Pons (tissue), 1 donor: ENCODE measurements around the gene ACTN4.

ENCODE experiments used
- DNase-seq: peaks from one replicate; pipeline ENCODE4 v3.0.0-alpha.2; 2016; ENCODE audit warnings: low spot score

ACTN4 gene

DNA sequence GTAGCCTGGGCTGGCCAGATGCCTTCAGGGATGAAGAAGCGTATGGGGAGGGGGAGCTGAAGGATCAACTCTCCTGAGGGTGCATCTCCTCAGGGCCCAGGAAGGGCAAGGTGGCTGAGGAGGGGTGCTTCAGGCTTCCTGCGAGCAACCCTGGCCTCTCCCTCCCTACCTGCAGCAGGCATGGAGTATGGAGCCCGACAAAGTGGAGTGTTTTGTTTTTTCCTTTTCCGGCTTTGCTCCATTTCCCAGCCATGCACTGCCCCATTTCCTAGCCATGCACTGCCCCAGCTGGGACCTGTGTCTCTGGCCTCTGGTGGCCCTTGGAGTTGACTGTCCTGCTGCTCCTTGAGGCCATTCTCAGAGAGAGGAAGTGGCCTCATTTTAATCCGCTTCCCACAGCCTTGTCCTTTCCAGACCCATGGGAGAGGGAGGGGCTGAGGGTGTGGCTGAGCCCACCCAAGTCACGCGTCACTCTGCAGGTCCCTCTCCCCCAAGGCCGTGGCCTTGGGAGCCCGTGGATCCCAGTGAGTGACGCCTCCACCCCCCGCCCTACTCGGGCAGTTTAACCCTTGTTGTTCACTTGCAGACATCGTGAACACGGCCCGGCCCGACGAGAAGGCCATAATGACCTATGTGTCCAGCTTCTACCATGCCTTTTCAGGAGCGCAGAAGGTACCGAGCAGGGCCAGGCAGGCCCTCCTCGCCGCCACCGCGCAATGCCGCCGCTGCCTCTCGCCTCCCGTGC is 62.4 kb downstream of the ACTN4 start:
- DNase-seq: no peak

DNA sequence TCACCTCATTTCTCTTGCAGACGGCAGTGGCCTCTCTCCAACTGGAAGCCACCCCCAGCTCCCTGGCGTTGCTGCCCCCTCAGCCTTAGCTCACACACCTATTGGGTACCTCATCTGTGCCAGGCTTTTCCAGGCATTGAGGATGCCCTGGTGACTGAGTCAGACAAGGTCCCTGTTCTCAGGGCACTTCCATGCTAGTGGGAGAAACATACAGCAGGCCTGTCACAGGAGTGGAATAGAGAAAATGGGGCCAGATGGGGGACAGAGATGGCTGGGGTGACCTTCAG is 62.9 kb downstream of the ACTN4 start:
- DNase-seq: no peak

DNA sequence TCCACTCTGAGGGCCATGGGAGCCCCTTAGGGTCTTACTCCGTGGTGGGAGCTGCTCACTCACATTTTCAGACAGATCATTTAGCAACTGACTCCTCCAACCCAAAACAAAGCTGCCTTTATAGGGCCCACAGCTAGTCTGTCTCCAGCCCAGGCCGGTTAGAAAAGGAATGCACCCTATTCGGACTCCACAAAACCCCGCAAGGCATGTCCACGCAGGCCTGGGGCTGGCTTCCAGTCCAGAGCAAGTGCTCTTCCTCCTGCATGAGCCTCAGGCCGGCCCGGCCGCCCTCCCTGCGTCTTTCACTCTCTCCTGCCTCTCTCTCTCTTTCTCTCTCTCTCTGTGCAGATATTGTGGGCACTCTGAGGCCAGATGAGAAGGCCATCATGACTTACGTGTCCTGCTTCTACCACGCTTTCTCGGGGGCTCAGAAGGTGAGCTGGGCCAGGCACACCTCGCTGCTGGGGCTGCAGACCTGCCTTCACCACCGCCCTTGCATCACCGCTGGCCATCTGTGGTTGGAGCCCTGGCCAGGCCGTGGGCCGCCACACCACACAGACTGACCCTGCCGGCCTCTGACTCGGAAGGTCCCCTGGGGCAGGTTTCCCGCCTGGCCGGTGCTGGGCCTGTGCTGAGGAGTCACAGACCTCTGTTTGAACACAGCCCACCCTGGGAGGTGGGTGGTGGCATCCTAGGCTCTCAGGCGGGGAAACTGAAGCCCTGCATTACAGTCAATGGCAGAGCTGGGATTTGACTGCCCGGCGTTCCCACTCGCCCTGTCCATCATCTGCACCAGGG is 63.7 kb downstream of the ACTN4 start:
- DNase-seq: peak; percentile 74

DNA sequence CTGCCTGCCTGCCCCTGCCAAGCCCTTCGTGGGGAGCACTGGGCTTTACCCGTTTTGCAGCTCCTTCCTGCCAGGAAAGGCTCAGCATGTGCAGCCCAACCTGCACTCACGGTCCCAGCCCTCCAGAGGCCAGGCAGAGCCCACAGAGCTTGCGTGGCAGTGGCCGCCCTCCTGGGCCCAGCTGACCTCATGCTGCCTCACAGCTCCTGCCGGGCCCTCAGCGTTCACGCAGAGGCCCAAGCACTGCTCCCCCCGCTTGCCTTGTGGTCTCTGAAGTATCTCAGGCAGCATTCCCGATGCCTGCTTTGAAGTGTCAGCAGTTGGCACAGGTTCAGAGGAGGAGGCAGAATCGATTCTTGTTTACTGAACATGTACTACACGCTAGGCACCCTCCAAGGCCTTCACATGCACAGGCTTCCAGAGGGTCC is 64.3 kb downstream of the ACTN4 start:
- no peak for DNase-seq

DNA sequence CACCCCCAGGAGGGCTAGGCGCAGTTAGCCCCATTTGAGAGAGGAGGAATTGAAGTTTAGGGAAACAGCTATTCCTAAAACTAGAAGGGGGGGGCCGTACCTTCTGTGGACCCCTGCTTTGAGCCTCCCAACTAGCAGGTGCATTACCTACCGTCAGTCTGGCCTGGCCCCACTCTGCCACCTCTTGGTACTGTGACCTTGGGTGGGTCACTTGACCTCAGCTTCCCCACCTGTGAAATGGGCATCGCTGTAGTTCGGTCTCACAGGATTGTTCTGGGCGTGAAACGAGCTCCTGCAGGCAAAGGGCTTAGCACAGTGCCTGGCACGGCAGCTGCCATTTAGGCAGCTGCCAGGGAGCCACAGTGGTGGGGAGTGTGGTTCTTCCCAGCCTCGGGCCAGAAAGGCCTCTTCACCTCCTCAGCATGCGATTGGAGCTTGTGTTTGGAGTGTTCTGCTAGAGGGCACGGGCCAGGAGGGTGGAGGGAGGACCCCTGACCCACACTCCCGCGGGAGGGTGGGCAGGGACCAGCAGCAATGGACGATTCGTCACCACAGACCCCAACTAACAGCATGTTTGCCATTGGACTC is 64.8 kb downstream of the ACTN4 start:
- DNase-seq: no peak

DNA sequence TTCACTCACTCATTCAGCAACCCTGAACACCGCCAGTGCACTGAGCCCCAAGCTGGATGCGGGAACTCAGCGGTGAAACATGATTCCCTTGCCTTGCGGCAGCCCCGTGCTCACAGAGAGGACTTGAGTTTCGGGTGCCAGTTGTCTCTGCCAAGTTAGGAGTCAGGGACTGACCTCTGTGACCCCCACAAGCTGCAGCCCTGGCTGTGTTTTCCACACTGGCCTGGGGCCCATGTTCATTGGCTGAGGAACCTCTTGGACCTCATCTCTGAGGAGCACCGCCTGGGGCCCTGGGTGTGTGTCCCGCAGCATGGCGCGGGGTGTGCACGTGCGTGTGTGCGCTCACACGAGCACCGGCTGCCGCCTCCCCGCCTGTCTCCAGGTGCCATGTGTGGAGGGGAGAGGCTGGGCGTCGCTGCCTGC is 65.8 kb downstream of the ACTN4 start:
- no peak for DNase-seq

DNA sequence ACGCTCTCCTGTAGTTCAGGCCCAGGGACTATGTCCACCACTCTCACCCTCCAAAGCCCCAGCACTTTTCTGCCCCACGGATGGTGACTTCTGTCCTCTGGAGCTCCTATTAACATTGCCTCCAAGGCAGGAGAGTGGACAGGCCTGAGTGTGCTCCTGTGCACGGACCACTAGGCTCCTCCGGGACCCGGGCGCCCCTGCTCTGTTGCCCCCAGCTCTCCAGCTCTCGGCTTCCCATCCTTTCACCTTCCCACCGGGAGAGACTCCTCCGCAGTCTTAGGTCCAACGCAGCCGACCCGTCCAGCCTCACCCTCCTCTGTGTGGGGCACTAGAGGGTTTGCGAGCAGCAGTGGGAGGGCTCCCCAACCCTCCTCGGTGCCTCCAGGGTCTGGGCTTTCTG is 66.4 kb downstream of the ACTN4 start:
- DNase-seq: no peak

DNA sequence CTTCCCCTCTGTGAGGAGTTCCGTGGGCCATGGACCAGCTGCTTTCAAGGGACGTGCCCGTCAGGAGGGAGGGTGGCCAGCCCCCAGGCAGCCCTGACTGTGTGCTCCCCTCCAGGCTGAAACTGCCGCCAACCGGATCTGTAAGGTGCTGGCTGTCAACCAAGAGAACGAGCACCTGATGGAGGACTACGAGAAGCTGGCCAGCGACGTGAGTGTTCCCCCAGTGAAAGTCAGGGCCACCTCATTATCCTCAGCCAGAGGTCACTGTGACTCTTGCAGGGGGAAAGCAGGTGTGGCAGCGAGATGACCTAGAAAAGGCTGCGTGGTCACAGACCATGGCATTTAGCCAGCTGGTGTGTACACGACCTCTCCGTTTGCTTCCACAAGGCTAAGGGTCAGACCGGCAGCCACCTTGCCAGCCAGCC is 66.9 kb downstream of the ACTN4 start:
- DNase-seq: no peak

DNA sequence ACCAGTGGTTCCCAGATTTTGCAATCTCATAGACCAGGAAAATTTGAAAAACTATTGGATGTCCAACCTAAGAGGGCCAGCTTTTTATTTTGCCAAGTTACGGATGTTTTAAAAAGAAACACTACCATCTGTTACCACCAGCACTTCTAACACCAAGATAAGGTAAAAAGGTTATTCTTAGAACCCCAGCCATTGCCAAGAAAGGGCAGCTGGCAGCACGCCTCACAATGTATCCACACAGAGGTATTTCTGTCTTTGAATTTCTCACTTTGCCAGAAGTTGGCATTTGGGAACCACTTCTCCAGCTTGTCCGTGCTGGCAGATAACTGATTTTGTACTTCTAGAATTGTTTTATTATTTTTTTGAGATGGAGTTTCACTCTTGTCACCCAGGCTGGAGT is 68.1 kb downstream of the ACTN4 start:
- DNase-seq: no peak

DNA sequence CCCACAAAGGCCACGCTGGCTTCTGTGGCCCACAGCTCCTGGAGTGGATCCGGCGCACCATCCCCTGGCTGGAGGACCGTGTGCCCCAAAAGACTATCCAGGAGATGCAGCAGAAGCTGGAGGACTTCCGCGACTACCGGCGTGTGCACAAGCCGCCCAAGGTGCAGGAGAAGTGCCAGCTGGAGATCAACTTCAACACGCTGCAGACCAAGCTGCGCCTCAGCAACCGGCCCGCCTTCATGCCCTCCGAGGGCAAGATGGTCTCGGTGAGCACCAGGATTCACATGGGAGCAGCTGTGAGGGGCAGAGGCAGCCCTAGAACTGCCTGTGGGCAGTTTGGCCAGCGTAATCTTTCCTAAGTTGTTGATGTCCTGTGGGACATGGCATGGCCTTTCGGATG is 69.6 kb downstream of the ACTN4 start:
- no peak for DNase-seq

DNA sequence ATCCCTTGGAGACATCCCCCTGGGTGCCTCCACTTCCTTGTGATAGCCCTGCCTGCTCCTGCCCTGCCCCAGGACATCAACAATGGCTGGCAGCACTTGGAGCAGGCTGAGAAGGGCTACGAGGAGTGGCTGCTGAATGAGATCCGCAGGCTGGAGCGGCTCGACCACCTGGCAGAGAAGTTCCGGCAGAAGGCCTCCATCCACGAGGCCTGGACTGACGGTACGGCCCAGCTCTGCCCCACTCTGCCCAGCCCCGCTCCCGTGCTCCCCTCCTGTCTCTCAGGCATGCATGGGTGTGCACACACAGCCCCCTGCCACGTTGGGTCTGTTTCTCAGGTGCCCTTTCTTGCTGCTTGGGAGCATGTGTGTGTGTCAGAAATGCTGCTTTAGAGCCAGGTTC is 70.4 kb downstream of the ACTN4 start:
- DNase-seq: no peak

DNA sequence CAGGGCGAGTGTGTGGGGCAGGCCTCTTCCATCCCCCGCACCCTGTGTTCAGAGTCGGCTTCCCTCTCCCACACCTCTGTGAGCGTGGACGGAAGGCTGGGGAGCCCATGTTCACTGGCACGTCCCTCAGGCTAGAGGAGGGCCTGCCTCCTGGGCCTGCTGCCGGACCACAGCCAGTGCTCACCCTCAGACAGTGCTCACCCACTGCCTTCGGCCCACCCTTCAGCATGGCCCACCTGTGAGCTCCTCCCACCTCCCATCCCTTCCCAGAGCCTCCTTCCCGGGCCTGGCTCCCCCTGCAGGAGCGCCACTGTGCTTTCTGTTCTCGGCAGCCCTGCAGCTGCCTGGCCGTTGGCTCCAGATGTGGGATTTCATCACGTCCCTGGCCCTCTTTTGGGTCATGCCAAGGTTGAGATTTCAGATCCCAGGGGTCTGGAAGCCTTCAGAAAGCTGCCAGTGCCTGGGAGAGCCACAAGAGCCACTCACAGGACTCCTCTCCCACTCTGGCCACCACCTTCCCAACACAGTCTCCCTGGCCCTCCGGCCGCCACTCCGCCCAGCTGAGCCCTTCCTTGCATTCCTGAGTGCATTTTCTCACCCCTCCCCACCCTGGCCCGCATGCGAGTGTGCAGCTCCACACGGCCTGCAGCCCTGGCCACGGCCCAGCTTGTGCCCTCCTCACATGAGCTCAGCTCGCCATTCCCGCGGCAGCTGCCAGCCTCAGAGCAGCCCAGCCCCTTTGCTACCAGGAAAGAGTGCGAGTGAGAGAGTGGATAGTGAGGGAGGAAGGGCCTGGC is 71.5 kb downstream of the ACTN4 start:
- peak; percentile 56 for DNase-seq

DNA sequence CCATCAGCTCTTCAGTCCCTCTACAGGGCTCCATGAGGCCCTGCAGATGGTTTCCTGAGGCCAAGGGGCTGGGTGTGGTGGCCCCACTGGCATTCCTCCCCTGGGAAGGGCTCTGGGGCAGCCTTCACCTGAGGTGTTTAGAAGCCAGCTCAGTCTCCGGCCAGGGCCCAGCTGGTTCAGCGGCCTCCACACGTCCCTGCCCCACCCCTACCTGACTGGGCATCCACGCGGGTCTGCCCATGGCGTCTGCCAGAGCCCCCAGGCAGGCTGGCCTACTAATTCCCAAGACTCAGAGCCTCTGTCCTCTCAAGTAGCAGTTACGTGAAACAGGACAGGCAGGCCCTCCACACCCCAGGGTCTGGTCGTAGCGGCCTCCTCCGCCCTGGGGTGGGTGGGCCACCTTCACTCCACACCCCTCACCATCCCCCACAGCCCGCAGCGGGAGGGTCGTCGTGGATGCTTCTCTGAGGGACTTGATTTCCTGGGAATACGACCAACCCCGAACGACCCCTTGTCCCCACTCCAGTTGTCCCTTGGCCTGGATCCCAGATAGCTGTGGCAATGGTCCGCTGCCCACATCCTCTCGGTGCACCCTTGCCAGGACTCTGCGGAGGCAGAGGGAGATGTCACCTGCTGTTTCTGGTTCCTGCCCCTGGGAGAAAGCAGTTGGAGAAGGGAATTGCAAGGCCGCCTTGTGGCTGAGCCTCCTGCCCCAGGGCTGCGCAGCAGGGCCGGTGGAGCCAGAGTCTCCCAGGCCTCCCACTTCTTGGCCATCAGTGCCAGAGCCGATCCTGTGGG is 72.5 kb downstream of the ACTN4 start:
- no peak for DNase-seq

DNA sequence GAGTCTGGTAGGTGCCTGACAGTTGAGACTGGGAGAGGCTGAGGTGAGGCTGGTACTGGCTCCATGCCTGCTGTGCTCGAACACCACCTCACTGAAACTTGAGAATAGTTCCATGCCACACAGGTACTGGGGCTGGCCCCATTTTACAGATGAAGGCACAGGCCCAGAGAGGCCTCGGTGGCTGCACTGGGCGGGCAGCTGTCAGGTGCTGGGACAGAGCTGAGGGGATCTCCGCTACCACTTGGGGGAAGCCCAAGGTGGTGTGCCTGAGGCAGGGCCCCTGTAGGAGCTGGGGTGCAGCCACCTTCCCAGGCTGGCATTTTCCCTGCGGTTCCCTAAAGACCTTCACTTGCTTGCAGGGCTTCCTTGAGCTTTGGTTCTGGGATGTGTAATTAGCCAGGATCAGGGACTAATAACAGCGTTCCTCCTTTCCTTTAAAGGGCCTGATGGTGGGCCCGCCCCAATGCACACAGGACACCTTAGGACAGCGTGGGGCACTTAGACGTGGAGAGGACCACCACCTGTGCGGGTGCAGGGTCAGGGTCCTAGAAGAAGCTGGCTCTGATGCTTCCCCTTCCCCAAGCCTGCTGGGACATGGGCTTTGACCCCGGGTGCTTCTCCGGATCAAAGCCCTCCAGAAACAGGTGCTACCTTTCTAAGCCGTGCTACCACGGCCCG is 73.2 kb downstream of the ACTN4 start:
- DNase-seq: no peak

DNA sequence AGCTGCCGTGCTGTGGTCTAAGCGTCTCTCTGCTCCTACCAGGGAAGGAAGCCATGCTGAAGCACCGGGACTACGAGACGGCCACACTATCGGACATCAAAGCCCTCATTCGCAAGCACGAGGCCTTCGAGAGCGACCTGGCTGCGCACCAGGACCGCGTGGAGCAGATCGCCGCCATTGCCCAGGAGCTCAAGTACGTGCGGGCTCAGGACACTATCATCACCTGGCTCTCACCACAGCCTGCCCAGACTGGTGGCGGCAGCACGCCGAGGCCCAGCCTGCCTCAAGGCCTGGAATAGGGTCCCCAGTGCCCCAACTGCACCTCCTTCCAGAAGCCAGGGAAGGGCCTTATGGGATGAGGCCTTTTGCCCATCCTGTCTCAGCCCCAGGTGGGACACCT is 74.0 kb downstream of the ACTN4 start:
- DNase-seq: no peak

DNA sequence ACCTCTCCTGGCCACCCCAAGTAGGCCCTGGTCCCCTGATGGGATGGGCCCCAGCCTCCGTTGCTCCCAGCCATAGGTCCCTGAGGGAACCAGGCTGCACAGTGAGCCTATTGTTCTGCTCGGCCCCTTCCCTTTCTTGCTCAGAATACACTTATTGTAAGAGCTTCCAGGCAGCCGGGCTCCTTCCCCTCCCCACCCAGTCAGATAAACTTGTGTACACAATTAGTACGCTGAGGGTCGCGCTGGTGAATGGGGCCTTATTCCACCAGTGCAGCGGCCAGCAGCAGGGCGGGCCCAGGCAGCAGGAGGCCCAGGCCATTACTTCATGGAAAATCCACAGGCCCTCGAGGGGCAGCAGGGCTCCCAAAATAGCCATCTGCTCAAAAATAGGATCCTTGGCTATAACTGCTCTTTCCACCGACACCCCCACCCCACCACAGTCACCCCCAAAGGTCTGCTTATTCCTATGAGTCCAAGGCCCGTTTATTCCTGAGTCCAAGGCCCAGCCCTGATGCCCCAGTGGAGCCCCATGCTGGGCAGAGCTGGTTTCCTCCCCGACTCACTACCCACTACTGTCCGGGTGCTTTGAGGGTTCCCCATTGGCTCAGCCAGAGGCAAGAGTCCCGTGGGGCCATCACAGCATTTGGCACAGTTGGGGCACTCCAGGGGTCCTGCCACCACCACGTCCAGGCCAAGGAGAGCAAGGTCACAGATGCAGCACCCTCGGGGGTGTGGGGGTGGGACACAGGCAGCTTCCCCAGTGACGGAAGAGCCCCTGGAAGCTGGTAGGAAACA is 74.7 kb downstream of the ACTN4 start:
- peak; percentile 98 for DNase-seq

DNA sequence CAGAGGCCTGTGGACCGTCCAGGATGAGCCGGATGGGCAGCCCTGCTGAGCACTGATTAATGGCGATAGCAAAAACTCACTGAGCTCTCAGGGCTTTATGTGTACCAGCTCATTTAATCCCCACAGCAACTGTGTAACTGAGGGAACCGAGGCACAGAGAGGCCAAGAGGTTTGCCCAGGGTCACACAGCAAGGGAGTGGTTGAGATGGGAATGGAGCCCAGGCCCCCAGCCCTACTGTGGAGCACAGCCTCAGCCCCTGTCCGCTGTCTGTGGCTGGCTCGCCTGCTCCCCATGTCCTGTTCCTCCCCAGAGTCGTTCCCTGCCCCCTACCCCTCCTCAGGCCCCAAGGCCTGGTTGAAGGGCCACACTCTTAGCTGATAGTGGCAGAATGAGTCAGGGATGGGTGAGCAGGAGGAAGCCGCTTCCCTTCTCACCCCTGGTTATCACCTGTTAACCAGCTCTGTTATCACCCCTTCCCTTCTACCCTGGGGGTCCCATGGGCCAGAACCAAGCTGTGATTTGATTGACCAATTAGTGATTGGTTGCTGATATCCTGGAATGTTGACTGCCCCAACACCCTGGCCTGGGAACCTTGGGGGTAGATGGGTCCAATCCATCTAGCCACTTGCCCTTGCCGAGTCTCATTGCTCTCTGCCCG is 75.6 kb downstream of the ACTN4 start:
- no peak for DNase-seq

DNA sequence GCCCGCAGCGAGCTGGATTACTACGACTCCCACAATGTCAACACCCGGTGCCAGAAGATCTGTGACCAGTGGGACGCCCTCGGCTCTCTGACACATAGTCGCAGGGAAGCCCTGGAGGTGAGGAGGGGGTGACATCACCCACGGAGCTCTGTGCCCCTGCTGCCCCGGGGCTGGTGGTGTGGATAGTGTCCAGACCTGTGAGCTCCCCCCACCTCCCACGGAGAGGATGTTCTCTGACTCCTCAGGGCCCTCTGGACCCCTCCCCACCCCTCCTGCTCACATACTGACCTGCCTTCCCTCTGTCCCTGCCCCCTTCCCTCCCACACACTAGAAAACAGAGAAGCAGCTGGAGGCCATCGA is 76.1 kb downstream of the ACTN4 start:
- DNase-seq: no peak

DNA sequence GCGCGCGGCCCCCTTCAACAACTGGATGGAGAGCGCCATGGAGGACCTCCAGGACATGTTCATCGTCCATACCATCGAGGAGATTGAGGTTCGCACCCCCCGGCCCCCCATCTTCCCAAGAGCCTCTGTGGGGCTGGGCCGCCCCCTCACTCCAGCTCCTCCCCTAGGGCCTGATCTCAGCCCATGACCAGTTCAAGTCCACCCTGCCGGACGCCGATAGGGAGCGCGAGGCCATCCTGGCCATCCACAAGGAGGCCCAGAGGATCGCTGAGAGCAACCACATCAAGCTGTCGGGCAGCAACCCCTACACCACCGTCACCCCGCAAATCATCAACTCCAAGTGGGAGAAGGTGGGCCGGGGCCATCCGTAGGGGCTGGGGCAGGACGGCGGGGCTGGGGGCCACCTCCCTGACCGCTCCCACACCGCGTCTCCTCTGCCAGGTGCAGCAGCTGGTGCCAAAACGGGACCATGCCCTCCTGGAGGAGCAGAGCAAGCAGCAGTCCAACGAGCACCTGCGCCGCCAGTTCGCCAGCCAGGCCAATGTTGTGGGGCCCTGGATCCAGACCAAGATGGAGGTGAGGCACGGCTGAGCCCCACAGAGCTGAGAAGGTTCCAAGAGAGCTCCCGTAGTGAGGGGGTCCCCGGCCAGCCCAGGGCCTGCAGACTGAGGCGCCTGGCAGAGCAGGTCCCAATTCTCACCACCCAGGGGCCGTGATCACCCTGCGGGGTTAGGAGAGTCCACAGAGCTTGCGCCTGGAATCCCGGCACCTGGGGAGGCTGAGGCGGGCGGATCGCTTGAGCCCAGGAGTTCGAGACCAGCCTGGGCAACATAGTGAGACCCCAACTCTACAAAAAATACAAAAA is 76.8 kb downstream of the ACTN4 start:
- no peak for DNase-seq
